Astrocyte (in vitro differentiated cells and primary cell): ENCODE data around the gene CHRNA3. TPM values are rescaled to one million over a fixed set of nuclear protein-coding genes. Genes with fewer than 3 reads are reported as not detected.

Experiments used
- DNase-seq: peaks from one replicate; pipeline ENCODE4 v3.0.0-alpha.2; 2010; ENCODE audit warnings: low read depth
- FAIRE-seq: peaks from 2 replicates; lab custom pipeline; 2011; peaks lifted over from hg19 to GRCh38; lab: Jason Lieb, UNC
- H2AFZ ChIP-seq: 2 replicates; pipeline ENCODE4 v1.6.0; 2012; ENCODE audit warnings: low read depth, low read length, inconsistent platforms
- H3K27ac ChIP-seq: 2 replicates; pipeline ENCODE4 v1.5.1; 2011; ENCODE audit warnings: low read depth, low read length, inconsistent platforms
- H3K27me3 ChIP-seq: 2 replicates; pipeline ENCODE4 v1.6.0; 2011; ENCODE audit warnings: low read length, inconsistent platforms; ENCODE audit not compliant: insufficient read depth
- H3K36me3 ChIP-seq: 2 replicates; pipeline ENCODE4 v1.5.1; 2011; ENCODE audit warnings: low read length, inconsistent platforms; ENCODE audit not compliant: insufficient read depth
- H3K4me1 ChIP-seq: 2 replicates; pipeline ENCODE4 v1.5.1; 2011; ENCODE audit warnings: low read length, inconsistent platforms; ENCODE audit not compliant: insufficient read depth
- H3K4me2 ChIP-seq: 2 replicates; pipeline ENCODE4 v1.6.0; 2012; ENCODE audit warnings: low read length, inconsistent platforms
- H3K4me3 ChIP-seq: 2 replicates; pipeline ENCODE4 v1.5.1; 2011; ENCODE audit warnings: low read depth, mild to moderate bottlenecking, low read length, inconsistent platforms; ENCODE audit not compliant: insufficient read depth
- H3K79me2 ChIP-seq: 2 replicates; pipeline ENCODE4 v1.6.0; 2012; ENCODE audit warnings: mild to moderate bottlenecking, low read length, inconsistent platforms; ENCODE audit not compliant: insufficient read depth
- H3K9ac ChIP-seq: 2 replicates; pipeline ENCODE4 v1.6.0; 2012; ENCODE audit warnings: mild to moderate bottlenecking, low read length, inconsistent platforms
- H3K9me3 ChIP-seq: 2 replicates; pipeline ENCODE4 v1.5.1; 2012; ENCODE audit warnings: low read depth, mild to moderate bottlenecking, low read length, inconsistent platforms; ENCODE audit not compliant: insufficient read depth
- H4K20me1 ChIP-seq: 2 replicates; pipeline ENCODE4 v1.6.0; 2012; ENCODE audit warnings: low read length, inconsistent platforms; ENCODE audit not compliant: insufficient read depth
- H3K27ac Mint-ChIP-seq: one replicate; pipeline ENCODE4 v1.8.0; 2021; ENCODE audit warnings: mild to moderate bottlenecking, mixed read lengths; ENCODE audit not compliant: unreplicated experiment
- H3K27me3 Mint-ChIP-seq: one replicate; pipeline ENCODE4 v1.8.0; 2021; ENCODE audit warnings: low read depth, mixed read lengths; ENCODE audit not compliant: unreplicated experiment
- H3K36me3 Mint-ChIP-seq: one replicate; pipeline ENCODE4 v1.8.0; 2021; ENCODE audit warnings: low read depth, mixed read lengths; ENCODE audit not compliant: unreplicated experiment
- H3K4me1 Mint-ChIP-seq: one replicate; pipeline ENCODE4 v1.8.0; 2021; ENCODE audit warnings: low read depth, mixed read lengths; ENCODE audit not compliant: unreplicated experiment
- H3K4me3 Mint-ChIP-seq: one replicate; pipeline ENCODE4 v1.8.0; 2021; ENCODE audit warnings: mild to moderate bottlenecking, moderate library complexity, mixed read lengths; ENCODE audit not compliant: unreplicated experiment
- H3K9me3 Mint-ChIP-seq: one replicate; pipeline ENCODE4 v1.8.0; 2021; ENCODE audit warnings: mild to moderate bottlenecking, mixed read lengths; ENCODE audit not compliant: unreplicated experiment
- CTCF ChIP-seq: IDR thresholded peaks from 2 replicates; pipeline ENCODE4 v1.5.1; 2011; ENCODE audit warnings: low read depth, mild to moderate bottlenecking, inconsistent platforms, low read length, moderate library complexity; ENCODE audit not compliant: insufficient read depth
- EZH2 ChIP-seq: IDR thresholded peaks from 2 replicates; pipeline ENCODE4 v1.6.1; 2012; ENCODE audit warnings: mild to moderate bottlenecking, low read length, inconsistent platforms; ENCODE audit not compliant: insufficient read depth
- total RNA-seq: library from RNA; stranded (reverse); gene quantifications from 2 replicates; pipeline ENCODE4 v1.2.1, GENCODE V29; 2021

Gene CHRNA3
- total RNA-seq, 1 donor from 2014 or later = not detected

- Mint-ChIP-seq H3K4me1 (peaks cover 2% of the 10 kb centered on the region), H3K9me3 (peaks cover 2% of the 10 kb centered on the region), H3K27ac (no peak overlapping the region), H3K27me3 (peaks cover 47% of the 10 kb centered on the region), H3K36me3 (no peaks in the 10 kb centered on the region), H3K4me3 (no peak overlapping the region)
- no peaks in the 10 kb centered on the region for H3K79me2 ChIP-seq
- DNase-seq (no peak), FAIRE-seq (no peak)
- no peak overlapping the region for H3K4me2 ChIP-seq
- no peaks in the 10 kb centered on the region for H3K4me1 ChIP-seq
- H3K27ac ChIP-seq = no peak overlapping the region
- no peaks in the 10 kb centered on the region for H3K9me3 ChIP-seq
- H3K4me3 ChIP-seq = no peak overlapping the region
- H3K9ac ChIP-seq = no peak overlapping the region
- H3K36me3 ChIP-seq = no peaks in the 10 kb centered on the region
- no peaks in the 10 kb centered on the region for H4K20me1 ChIP-seq
- peaks cover 29% of the 10 kb centered on the region for H3K27me3 ChIP-seq
- TF ChIP-seq CTCF (no peak), EZH2 (no peak)
- H2AFZ ChIP-seq = no peak overlapping the region
These were observed 3.7 kb downstream of the CHRNA3 start for GRCh38 chr15:78617076-78617475.

GRCh38 chr15:78616506-78616905 lies 4.3 kb downstream of the CHRNA3 start:
- Mint-ChIP-seq H3K9me3 (peaks cover 4% of the 10 kb centered on the region), H3K27ac (no peak overlapping the region), H3K27me3 (peaks cover 42% of the 10 kb centered on the region), H3K4me1 (peaks cover 2% of the 10 kb centered on the region), H3K36me3 (no peaks in the 10 kb centered on the region), H3K4me3 (no peak overlapping the region)
- FAIRE-seq (no peak), DNase-seq (no peak)
- no peaks in the 10 kb centered on the region for H4K20me1 ChIP-seq
- no peaks in the 10 kb centered on the region for H3K9me3 ChIP-seq
- H3K4me3 ChIP-seq = no peak overlapping the region
- H3K27me3 ChIP-seq = peaks cover 23% of the 10 kb centered on the region
- H3K4me2 ChIP-seq = no peak overlapping the region
- H3K9ac ChIP-seq = no peak overlapping the region
- TF ChIP-seq EZH2 = no peak
- no peak for TF ChIP-seq CTCF
- no peaks in the 10 kb centered on the region for H3K79me2 ChIP-seq
- no peak overlapping the region for H2AFZ ChIP-seq
- H3K4me1 ChIP-seq = no peaks in the 10 kb centered on the region
- no peak overlapping the region for H3K27ac ChIP-seq
- no peaks in the 10 kb centered on the region for H3K36me3 ChIP-seq

- Histone ChIP-seq H3K4me1 (no peaks in the 10 kb centered on the region), H3K27me3 (peaks cover 15% of the 10 kb centered on the region), H3K36me3 (no peaks in the 10 kb centered on the region), H2AFZ (no peak overlapping the region), H3K9me3 (no peaks in the 10 kb centered on the region), H3K4me3 (no peak overlapping the region), H3K4me2 (no peak overlapping the region), H3K27ac (no peak overlapping the region), H4K20me1 (no peaks in the 10 kb centered on the region), H3K79me2 (no peaks in the 10 kb centered on the region), H3K9ac (no peak overlapping the region)
- Mint-ChIP-seq H3K4me1 (peaks cover 2% of the 10 kb centered on the region), H3K9me3 (peaks cover 5% of the 10 kb centered on the region), H3K27me3 (peaks cover 38% of the 10 kb centered on the region), H3K4me3 (no peak overlapping the region), H3K36me3 (no peaks in the 10 kb centered on the region), H3K27ac (no peak overlapping the region)
- FAIRE-seq (no peak), DNase-seq (no peak)
- TF ChIP-seq EZH2 = no peak
- TF ChIP-seq CTCF = no peak
These were observed 5.6 kb downstream of the CHRNA3 start for GRCh38 chr15:78615151-78615589.
